Activated T-cell treated with anti-CD3 and anti-CD28 coated beads for 48 hours (primary cell): ENCODE results near the gene PSEN1.

Source experiments
- DNase-seq: peaks from one replicate; pipeline ENCODE4 v3.0.0-alpha.2; 2020; ENCODE audit warnings: low read depth

Gene PSEN1

GRCh38 chr14:73136387-73137225, at the start of gene PSEN1:
PSEN1 (plus strand) TSS chr14:73136507; CDS start chr14:73148020, 11,513 bp downstream.
- DNase-seq: peak; percentile 97

GRCh38 chr14:73091044-73091443, 45.3 kb upstream of the PSEN1 start:
- no peak for DNase-seq

- no peak for DNase-seq
Observed at GRCh38 chr14:73097421-73097820, 38.9 kb upstream of the PSEN1 start.

- no peak for DNase-seq
Observed at GRCh38 chr14:73100334-73100733, 36.0 kb upstream of the PSEN1 start.

GRCh38 chr14:73102806-73103497, 33.4 kb upstream of the PSEN1 start:
- DNase-seq: no peak

GRCh38 chr14:73105050-73105449, 31.3 kb upstream of the PSEN1 start:
- no peak for DNase-seq

- DNase-seq: no peak
Observed at GRCh38 chr14:73105727-73106126, 30.6 kb upstream of the PSEN1 start.

GRCh38 chr14:73116079-73116665, 20.1 kb upstream of the PSEN1 start:
- DNase-seq: no peak

GRCh38 chr14:73124180-73124894, 12.0 kb upstream of the PSEN1 start:
- DNase-seq: no peak

GRCh38 chr14:73125169-73125588, 11.1 kb upstream of the PSEN1 start:
- DNase-seq: no peak

- no peak for DNase-seq
Observed at GRCh38 chr14:73125746-73126145, 10.6 kb upstream of the PSEN1 start.

- no peak for DNase-seq
Observed at GRCh38 chr14:73133795-73134194, 2.5 kb upstream of the PSEN1 start.

GRCh38 chr14:73136085-73136386, 271 bp upstream of the PSEN1 start:
- DNase-seq: no peak

GRCh38 chr14:73140811-73141323, 4.6 kb downstream of the PSEN1 start:
- DNase-seq: no peak

GRCh38 chr14:73142216-73142615, 5.9 kb downstream of the PSEN1 start:
- DNase-seq: no peak

GRCh38 chr14:73143003-73143402, 6.7 kb downstream of the PSEN1 start:
- no peak for DNase-seq

GRCh38 chr14:73143617-73144016, 7.3 kb downstream of the PSEN1 start:
- DNase-seq: no peak

- no peak for DNase-seq
Observed at GRCh38 chr14:73145371-73145770, 9.1 kb downstream of the PSEN1 start.

GRCh38 chr14:73146111-73146510, 9.8 kb downstream of the PSEN1 start:
- DNase-seq: no peak

- DNase-seq: no peak
Observed at GRCh38 chr14:73149753-73150152, 13.4 kb downstream of the PSEN1 start.

GRCh38 chr14:73153272-73153671, 17.0 kb downstream of the PSEN1 start:
- DNase-seq: no peak

GRCh38 chr14:73162251-73162650, 25.9 kb downstream of the PSEN1 start:
- DNase-seq: no peak
